Activated CD4-positive, alpha-beta memory T cell treated with anti-CD3 and anti-CD28 coated beads for 36 hours (primary cell): Measurements from ENCODE around the gene SLC25A21. TPM values are rescaled to one million over a fixed set of nuclear protein-coding genes. Genes with fewer than 3 reads are reported as not detected.
"Not testable (repeated sequence)": the region's sequence is repeated elsewhere in the genome, so short reads cannot be mapped to it uniquely, and the experiment has no call there.

Experiments used
- CTCF ChIA-PET: fragments of 350-600 bp; sonication (Branson Sonifier 250); formaldehyde crosslinking; loops from one replicate; lab custom pipeline; 2021; ENCODE audit warnings: antibody characterized with exemption, inconsistent platforms; lab: Charles Lee
- POLR2A ChIA-PET: fragments of 350-600 bp; sonication (Branson Sonifier 250); formaldehyde crosslinking; loops from one replicate; lab custom pipeline; 2021; ENCODE audit warnings: antibody characterized with exemption; lab: Charles Lee
- DNase-seq: peaks from one replicate; pipeline ENCODE4 v3.0.0-alpha.2; 2020
- H3K27ac Mint-ChIP-seq: one replicate; pipeline ENCODE4 v1.8.0; 2021; ENCODE audit warnings: mixed read lengths
- H3K27me3 Mint-ChIP-seq: one replicate; pipeline ENCODE4 v1.8.0; 2021; ENCODE audit warnings: mixed read lengths
- H3K36me3 Mint-ChIP-seq: one replicate; pipeline ENCODE4 v1.8.0; 2021; ENCODE audit warnings: mixed read lengths
- H3K4me1 Mint-ChIP-seq: one replicate; pipeline ENCODE4 v1.8.0; 2021; ENCODE audit warnings: low read depth, mixed read lengths
- H3K4me3 Mint-ChIP-seq: one replicate; pipeline ENCODE4 v1.8.0; 2021; ENCODE audit warnings: mild to moderate bottlenecking, mixed read lengths
- H3K9me3 Mint-ChIP-seq: one replicate; pipeline ENCODE4 v1.8.0; 2021; ENCODE audit warnings: mixed read lengths
- intact Hi-C: fragments of 100-400 bp; cut with micrococcal nuclease; formaldehyde crosslinking; loops from one replicate; pipeline ENCODE4 v1.15.1; 2023
- total RNA-seq, 2 experiments: library from RNA; stranded (reverse); gene quantifications; one replicate each; pipeline ENCODE4 v1.2.3, GENCODE V29; 2021

Gene SLC25A21
- total RNA-seq, 2 experiments from 2014 or later, result not detected

DNA sequence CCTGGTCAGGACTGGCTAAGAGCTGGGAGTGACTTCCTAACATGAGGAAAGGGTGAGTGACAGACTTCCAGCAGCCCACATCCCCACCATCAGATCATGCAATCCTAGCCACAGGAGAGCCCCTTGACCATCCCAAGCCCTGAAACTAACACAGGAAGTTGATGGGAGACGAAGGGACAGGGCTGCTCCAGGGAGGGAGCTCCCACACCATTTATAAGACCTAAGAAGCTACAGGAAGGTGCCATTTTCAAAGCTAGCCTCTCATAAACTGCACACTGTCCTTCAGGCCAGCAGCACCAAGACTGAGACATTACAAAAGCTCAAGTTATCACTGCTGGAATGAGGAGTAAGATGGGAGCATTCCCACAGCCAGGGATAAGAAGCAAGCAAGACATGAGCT, 19.4 kb downstream of the SLC25A21 start:
- Mint-ChIP-seq H3K9me3 (peaks cover 8% of the 10 kb centered on the region), H3K4me3 (no peak overlapping the region), H3K36me3 (peaks cover 3% of the 10 kb centered on the region), H3K27me3 (peaks cover 1% of the 10 kb centered on the region), H3K4me1 (no peaks in the 10 kb centered on the region), H3K27ac (no peak overlapping the region)
- DNase-seq, result no peak
- POLR2A ChIA-PET, result no interaction called here
- CTCF ChIA-PET, result no interaction called here
- intact Hi-C loops, result no loop called here

DNA sequence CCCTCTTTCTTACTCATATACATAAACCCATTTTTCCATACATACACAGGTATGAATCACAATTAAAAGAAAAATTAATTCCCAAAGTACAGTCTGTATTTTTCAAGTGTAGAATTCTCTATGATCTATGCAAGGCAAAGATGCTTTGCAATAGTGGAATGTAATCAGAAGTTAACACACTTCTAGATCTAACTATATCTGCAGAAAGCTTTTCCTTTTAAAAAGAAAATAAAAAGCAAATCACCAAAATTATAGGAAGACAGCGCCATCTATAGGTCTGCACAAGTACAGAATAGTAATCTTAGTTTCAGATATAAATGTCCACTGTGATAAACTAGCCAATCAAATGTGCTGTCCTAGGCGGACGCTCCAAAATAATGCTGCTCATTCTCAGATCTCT, 22.0 kb downstream of the SLC25A21 start:
- POLR2A ChIA-PET, result no interaction called here
- Mint-ChIP-seq H3K4me1 (no peaks in the 10 kb centered on the region), H3K27me3 (peaks cover 1% of the 10 kb centered on the region), H3K4me3 (no peak overlapping the region), H3K9me3 (peaks cover 8% of the 10 kb centered on the region), H3K36me3 (peaks cover 3% of the 10 kb centered on the region), H3K27ac (no peak overlapping the region)
- no peak for DNase-seq
- CTCF ChIA-PET, result interaction anchor here (0.7 to 1.7 kb wide), 7 partner anchors 10 to 895 kb away, joined by 3 to 5 read pairs (median 4); partner anchors contain the start of gene SLC25A21
- intact Hi-C loops, result no loop called here

DNA sequence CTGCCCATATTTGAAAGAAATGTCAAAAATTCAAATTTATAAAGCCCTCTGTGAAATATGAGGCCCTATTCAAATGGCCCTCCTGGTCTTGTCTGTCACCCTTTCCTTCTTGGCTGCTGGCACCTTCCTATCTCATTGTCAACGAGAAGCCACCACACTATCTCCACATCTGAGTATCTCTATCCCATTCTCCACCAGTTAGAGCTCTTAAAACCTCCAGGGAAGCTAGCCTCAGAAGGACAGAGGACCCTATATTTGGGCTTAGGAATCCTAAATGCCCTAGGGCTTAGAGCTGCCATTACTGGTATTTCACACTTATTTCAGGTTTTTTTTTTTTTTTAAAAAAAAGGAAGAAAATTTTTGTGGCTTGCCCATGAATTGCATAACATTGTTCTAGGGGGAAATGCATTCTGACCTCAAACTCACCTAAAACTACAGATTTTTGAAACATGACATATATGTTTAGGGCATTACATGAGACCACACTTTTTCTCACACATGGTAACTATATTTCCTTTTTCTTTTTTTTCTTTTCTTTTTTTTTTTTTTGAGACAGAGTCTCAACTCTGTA, 25.0 kb downstream of the SLC25A21 start:
- no peaks in the 10 kb centered on the region for H3K36me3 Mint-ChIP-seq
- CTCF ChIA-PET, result interaction anchor here (0.6 to 1.6 kb wide), 2 partner anchors 83 to 663 kb away, joined by 3 to 5 read pairs; no protein-coding TSS in a partner anchor
- intact Hi-C loops, result no loop called here

DNA sequence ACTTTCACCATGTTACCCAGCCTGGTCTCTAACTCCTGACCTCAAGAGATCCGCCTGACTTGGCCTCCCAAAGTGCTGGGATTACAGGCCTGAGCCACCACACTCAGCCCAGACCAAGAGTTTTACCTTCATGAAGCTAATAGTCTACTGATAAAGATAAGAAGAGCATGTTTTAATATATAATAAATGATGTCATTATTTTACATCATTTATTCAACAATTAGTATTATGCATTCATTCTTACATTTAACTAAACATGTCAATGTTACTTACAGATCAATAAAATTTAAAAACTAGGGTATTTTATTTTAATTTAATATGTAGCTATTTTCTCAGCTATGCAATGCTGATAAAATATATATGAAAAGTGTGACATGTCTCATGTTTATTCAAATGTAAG, 26.0 kb downstream of the SLC25A21 start:
- H3K4me3 Mint-ChIP-seq, H3K27ac Mint-ChIP-seq, intact Hi-C loops, H3K27me3 Mint-ChIP-seq, POLR2A ChIA-PET, H3K4me1 Mint-ChIP-seq, DNase-seq, H3K36me3 Mint-ChIP-seq, H3K9me3 Mint-ChIP-seq, CTCF ChIA-PET: not testable (repeated sequence)

More for the DNA sequence above, 25.0 kb downstream of the SLC25A21 start:
- no peak for DNase-seq
- Mint-ChIP-seq H3K4me3 (no peak overlapping the region), H3K4me1 (no peaks in the 10 kb centered on the region), H3K9me3 (no peaks in the 10 kb centered on the region), H3K27ac (no peak overlapping the region), H3K27me3 (peaks cover 1% of the 10 kb centered on the region)
- POLR2A ChIA-PET, result no interaction called here

DNA sequence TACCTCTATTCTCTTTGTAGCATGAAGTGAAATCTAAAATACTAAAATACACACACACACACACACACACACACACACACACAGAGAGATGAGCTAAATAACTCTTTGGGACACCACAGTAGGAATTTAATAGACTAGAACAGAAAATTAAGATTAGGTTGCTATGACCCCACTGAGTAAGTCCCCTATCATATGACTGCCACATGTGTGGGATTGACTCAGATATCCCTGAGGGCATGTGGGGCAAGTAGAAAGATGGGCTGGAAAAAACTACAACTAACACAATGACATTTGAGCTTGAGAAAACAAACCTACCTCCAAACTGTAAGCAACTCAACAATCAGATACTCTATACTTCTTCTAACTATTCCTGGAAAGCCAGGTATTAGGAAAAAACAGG, 27.0 kb downstream of the SLC25A21 start:
- no peaks in the 10 kb centered on the region for H3K9me3 Mint-ChIP-seq
- ChIA-PET POLR2A (no interaction called here), CTCF (no interaction called here)
- no peak for DNase-seq
- intact Hi-C loops, result no loop called here
- H3K36me3 Mint-ChIP-seq, result no peaks in the 10 kb centered on the region
- peaks cover 1% of the 10 kb centered on the region for H3K27me3 Mint-ChIP-seq
- H3K4me1 Mint-ChIP-seq, result no peaks in the 10 kb centered on the region
- H3K27ac Mint-ChIP-seq, result no peak overlapping the region
- H3K4me3 Mint-ChIP-seq, result no peak overlapping the region

DNA sequence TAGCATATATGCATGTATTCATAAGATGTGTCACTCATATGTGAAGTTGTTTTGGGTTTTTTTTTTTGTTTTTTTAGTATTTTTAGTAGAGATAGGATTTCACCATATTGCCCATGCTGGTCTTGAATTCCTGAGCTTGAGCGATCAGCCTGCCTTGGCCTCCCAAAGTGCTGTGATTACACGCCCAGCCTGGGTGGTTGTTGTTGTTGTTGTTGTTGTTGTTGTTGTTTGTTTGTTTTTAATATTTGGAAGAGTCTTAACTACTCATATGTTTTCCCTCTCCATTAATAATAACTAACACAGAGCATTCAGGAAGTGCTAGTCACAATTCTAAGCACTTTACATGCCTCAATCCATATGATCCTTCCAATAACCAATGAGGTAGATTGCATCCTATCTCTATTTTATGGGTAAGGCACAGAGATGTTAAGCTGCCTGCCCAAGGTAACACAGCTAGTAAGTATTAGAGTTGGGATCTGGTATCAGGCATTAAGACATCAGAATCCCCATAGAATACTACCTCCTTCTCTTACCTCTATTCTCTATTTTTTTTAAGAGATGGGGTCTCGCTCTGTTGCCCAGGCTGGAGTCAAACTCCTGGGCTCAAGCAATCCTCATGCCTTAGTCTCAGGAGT, 27.6 kb downstream of the SLC25A21 start:
- no peaks in the 10 kb centered on the region for H3K36me3 Mint-ChIP-seq
- H3K27me3 Mint-ChIP-seq, result no peaks in the 10 kb centered on the region
- intact Hi-C loops, result no loop called here
- H3K9me3 Mint-ChIP-seq, result no peaks in the 10 kb centered on the region
- no peak for DNase-seq
- no peak overlapping the region for H3K27ac Mint-ChIP-seq
- H3K4me1 Mint-ChIP-seq, result no peaks in the 10 kb centered on the region
- no peak overlapping the region for H3K4me3 Mint-ChIP-seq
- ChIA-PET POLR2A (no interaction called here), CTCF (no interaction called here)

DNA sequence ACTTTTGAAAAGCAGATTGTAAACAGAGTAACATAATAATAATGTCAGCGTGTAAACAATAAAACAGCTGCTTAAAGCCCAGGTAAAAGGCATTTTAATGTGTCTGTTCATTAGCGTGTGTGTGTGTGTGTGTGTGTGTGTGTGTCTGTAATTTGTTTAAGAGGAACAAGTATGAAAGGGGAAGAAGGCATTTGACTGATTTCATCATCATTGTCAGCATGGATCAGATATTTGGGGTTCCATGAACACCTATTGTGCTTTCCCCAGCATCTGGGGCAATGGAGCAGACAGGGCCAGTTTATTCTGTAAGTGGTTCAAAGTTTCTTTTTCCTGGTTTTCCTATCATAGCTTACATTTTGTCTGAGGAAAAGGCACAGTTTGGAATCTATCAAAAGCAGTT, 28.9 kb downstream of the SLC25A21 start:
- H3K36me3 Mint-ChIP-seq, result no peaks in the 10 kb centered on the region
- H3K4me1 Mint-ChIP-seq, result no peaks in the 10 kb centered on the region
- intact Hi-C loops, result loop anchor here (1.0 kb wide), 1 partner anchor 17 kb away; no protein-coding TSS in a partner anchor
- no peaks in the 10 kb centered on the region for H3K27me3 Mint-ChIP-seq
- no peak overlapping the region for H3K4me3 Mint-ChIP-seq
- no peak for DNase-seq
- CTCF ChIA-PET, result no interaction called here
- H3K9me3 Mint-ChIP-seq, result no peaks in the 10 kb centered on the region
- POLR2A ChIA-PET, result no interaction called here
- H3K27ac Mint-ChIP-seq, result no peak overlapping the region

DNA sequence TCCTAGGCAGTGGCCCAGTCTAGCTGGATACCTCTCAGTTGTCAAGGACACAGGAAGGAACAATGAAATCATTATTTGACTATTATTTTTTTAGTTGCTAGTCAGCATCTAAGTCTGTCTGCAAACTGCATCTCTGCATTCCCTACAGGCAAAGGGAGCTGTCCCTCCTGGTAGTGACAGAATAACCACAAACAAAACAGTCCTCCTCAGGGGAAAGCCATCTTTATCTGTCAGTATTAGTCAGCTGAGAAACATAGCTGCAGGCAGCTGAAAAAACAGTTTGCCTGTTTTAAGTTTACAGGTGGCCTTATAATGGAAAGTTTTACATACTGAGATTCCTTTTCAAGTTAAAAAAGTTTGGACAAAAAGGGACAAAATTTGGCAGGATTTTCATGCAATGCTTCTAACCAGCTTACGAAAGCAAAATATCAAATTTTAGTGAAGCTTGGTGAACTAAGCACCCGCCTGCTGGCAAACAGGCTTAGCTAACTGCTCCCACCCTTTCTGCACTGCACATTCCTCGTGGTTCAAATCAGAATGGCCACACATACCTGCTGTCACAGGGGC, 29.5 kb downstream of the SLC25A21 start:
- no peak for DNase-seq
- intact Hi-C loops, result loop anchor here (1.0 kb wide), 1 partner anchor 17 kb away; no protein-coding TSS in a partner anchor
- Mint-ChIP-seq H3K4me3 (no peak overlapping the region), H3K27ac (no peak overlapping the region), H3K9me3 (no peaks in the 10 kb centered on the region), H3K4me1 (no peaks in the 10 kb centered on the region), H3K27me3 (no peaks in the 10 kb centered on the region), H3K36me3 (no peaks in the 10 kb centered on the region)
- POLR2A ChIA-PET, result no interaction called here
- CTCF ChIA-PET, result no interaction called here

DNA sequence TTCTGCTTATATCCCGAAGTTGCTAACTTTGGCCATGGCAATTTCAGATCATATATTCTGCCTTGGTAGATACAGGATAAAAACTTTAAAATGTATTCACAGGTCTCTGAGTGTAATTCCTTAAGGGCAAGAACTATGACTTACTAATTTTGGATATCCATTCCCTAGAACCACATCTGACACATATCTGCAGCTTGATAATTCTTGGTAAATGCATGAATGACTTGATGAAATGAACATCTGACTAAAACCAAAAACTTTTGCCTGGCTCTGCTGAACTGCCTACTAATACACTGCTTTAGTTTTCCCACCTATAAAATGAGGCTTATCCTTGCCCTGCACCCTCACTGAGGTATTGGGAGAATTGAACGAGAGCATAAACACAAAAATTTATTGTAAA, 32.2 kb downstream of the SLC25A21 start:
- H3K27ac Mint-ChIP-seq, result no peak overlapping the region
- DNase-seq, result no peak
- no peaks in the 10 kb centered on the region for H3K36me3 Mint-ChIP-seq
- H3K9me3 Mint-ChIP-seq, result no peaks in the 10 kb centered on the region
- CTCF ChIA-PET, result interaction anchor here (2.0 kb wide), 1 partner anchor 10 kb away, joined by 5 read pairs; no protein-coding TSS in a partner anchor
- H3K4me1 Mint-ChIP-seq, result no peaks in the 10 kb centered on the region
- intact Hi-C loops, result no loop called here
- H3K27me3 Mint-ChIP-seq, result no peaks in the 10 kb centered on the region
- POLR2A ChIA-PET, result no interaction called here
- no peak overlapping the region for H3K4me3 Mint-ChIP-seq

DNA sequence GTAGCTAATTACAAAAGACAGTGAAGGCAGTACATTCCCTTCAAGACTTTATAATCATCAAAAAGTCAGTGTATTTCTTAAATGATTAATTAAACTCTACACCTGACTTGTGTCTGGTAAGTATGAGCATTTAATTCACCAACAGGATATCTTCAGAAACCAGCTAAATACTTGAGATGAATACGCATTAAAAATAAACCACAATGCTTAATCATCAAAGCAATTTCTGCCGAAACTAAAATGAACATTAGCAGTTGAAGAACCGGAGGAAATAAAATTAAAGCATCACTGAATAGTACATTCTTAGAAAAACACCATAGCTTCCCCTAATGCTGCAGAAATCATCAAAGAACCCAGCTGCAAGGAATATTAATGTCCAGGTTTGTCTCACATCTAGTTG, 32.7 kb downstream of the SLC25A21 start:
- ChIA-PET POLR2A (no interaction called here), CTCF (interaction anchor here (2.0 kb wide), 1 partner anchor 10 kb away, joined by 5 read pairs; no protein-coding TSS in a partner anchor)
- Mint-ChIP-seq H3K36me3 (no peaks in the 10 kb centered on the region), H3K9me3 (no peaks in the 10 kb centered on the region), H3K27me3 (no peaks in the 10 kb centered on the region), H3K27ac (no peak overlapping the region), H3K4me3 (no peak overlapping the region), H3K4me1 (no peaks in the 10 kb centered on the region)
- intact Hi-C loops, result no loop called here
- no peak for DNase-seq

DNA sequence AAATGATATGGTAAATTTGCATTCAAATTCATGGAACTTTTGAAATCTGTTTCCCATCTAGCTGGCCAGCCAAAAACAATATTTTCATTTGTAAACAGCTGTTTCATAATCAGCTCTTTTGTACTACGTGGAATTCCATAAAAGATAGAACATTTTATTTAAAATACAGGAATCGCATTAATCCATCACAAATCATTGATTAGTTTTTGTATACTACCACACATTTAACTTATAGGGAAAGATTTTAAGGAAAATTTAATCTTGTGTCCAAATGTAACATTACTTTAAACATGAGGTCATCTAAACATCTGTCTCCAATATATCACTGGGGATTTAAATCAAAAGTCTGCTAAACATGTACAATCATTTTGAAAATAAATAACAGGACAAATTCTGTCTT, 33.5 kb downstream of the SLC25A21 start:
- no peaks in the 10 kb centered on the region for H3K27me3 Mint-ChIP-seq
- CTCF ChIA-PET, result interaction anchor here (0.7 to 2.0 kb wide), 2 partner anchors 11 kb away, joined by 3 to 5 read pairs; no protein-coding TSS in a partner anchor
- H3K4me1 Mint-ChIP-seq, result no peaks in the 10 kb centered on the region
- no peak overlapping the region for H3K4me3 Mint-ChIP-seq
- intact Hi-C loops, result no loop called here
- H3K36me3 Mint-ChIP-seq, result no peaks in the 10 kb centered on the region
- no peak for DNase-seq
- H3K27ac Mint-ChIP-seq, result no peak overlapping the region
- no peaks in the 10 kb centered on the region for H3K9me3 Mint-ChIP-seq
- POLR2A ChIA-PET, result no interaction called here

DNA sequence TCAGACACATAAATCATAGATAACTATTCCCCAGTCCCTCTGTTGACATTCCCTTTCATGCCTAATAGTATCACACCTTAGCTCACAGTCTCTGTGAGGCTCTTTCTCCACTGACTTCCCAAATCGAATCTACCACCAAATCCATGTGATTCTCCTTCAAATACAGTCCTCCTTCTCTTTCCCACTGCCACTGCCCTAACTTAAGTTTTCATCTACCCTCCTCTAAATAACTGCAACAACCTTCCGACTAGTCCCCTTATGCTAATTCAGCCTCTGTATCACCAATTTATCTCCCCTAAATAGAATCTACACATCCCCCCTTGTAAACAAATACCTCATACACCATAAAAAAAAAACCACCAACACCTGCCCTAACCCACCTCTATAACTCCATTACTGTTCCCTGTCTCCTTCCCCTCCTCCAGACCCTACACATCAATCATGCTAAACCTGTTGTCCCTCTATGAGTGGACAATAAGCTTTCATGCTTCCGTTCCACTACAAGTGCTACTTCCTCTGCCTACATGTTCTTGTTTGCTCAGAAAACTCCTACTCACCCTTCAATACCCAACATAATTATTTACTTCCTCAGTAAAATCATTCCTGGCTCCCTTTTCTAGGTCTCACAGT, 39.0 kb downstream of the SLC25A21 start:
- no peaks in the 10 kb centered on the region for H3K4me1 Mint-ChIP-seq
- no peak overlapping the region for H3K27ac Mint-ChIP-seq
- ChIA-PET CTCF (no interaction called here), POLR2A (no interaction called here)
- H3K36me3 Mint-ChIP-seq, result no peaks in the 10 kb centered on the region
- no peaks in the 10 kb centered on the region for H3K27me3 Mint-ChIP-seq
- no peak for DNase-seq
- no peaks in the 10 kb centered on the region for H3K9me3 Mint-ChIP-seq
- intact Hi-C loops, result no loop called here
- no peak overlapping the region for H3K4me3 Mint-ChIP-seq
